ENCODE data around the gene PRKAG1.

The PRKAG1 gene

GRCh38 chr12:49014547-49014946 is 4.0 kb downstream of the PRKAG1 start:
- TF ChIP-seq EZH2phosphoT487 (IDR thresholded peaks at IDR 0.05; ENCODE audit: low read length): no peak
- TF ChIP-seq CTCF (IDR thresholded peaks at IDR 0.05; ENCODE audit: low read length): no peak
- TF ChIP-seq EZH2 (optimal IDR thresholded peaks at IDR 0.05; ENCODE audit: low read depth, low read length): no peak
- Histone ChIP-seq H3K27ac (ENCODE audit: low read length) (no peak overlapping the region), H4K20me1 (ENCODE audit: insufficient read depth, low read length) (no peaks in the 10 kb centered on the region), H3K4me2 (ENCODE audit: low read depth, low read length) (no peak overlapping the region), H3K4me3 (ENCODE audit: low read length) (no peak overlapping the region), H3K9ac (ENCODE audit: low read length) (no peak overlapping the region), H3K27me3 (replicated peaks; ENCODE audit: insufficient read depth, low read length) (no peaks in the 10 kb centered on the region), H2AFZ (ENCODE audit: low read length) (no peak overlapping the region), H3F3A (ENCODE audit: insufficient read depth, low read length) (peaks cover 14% of the 10 kb centered on the region; the same call in 1 of the 2 replicates), H3K4me1 (ENCODE audit: low read length) (0 out of 2 replicates have a peak, but pooled peaks cover 2% of the 10 kb centered on the region), H3K9me3 (replicated peaks; ENCODE audit: insufficient read depth, low read length) (no peaks in the 10 kb centered on the region), H3K9me2 (replicated peaks; ENCODE audit: insufficient read depth, low read length) (no peaks in the 10 kb centered on the region), H3K36me3 (replicated peaks; ENCODE audit: insufficient read depth, low read length) (0 out of 2 replicates have a peak, but pooled peaks cover 5% of the 10 kb centered on the region), H3K79me2 (ENCODE audit: low read length) (peaks cover 34% of the 10 kb centered on the region)
- DNase-seq: no peak

GRCh38 chr12:49013428-49013827 is 5.1 kb downstream of the PRKAG1 start:
- Histone ChIP-seq H2AFZ (ENCODE audit: low read length) (no peak overlapping the region), H3K79me2 (ENCODE audit: low read length) (peaks cover 34% of the 10 kb centered on the region), H3F3A (ENCODE audit: insufficient read depth, low read length) (peaks cover 12% of the 10 kb centered on the region; the same call in 1 of the 2 replicates), H3K36me3 (replicated peaks; ENCODE audit: insufficient read depth, low read length) (0 out of 2 replicates have a peak, but pooled peaks cover 5% of the 10 kb centered on the region), H3K4me1 (ENCODE audit: low read length) (no peaks in the 10 kb centered on the region), H3K9ac (ENCODE audit: low read length) (no peak overlapping the region), H4K20me1 (ENCODE audit: insufficient read depth, low read length) (no peaks in the 10 kb centered on the region), H3K9me2 (replicated peaks; ENCODE audit: insufficient read depth, low read length) (no peaks in the 10 kb centered on the region), H3K4me2 (ENCODE audit: low read depth, low read length) (no peak overlapping the region), H3K9me3 (replicated peaks; ENCODE audit: insufficient read depth, low read length) (no peaks in the 10 kb centered on the region), H3K4me3 (ENCODE audit: low read length) (no peak overlapping the region), H3K27me3 (replicated peaks; ENCODE audit: insufficient read depth, low read length) (no peaks in the 10 kb centered on the region), H3K27ac (ENCODE audit: low read length) (no peak overlapping the region)
- no peak for DNase-seq
- TF ChIP-seq EZH2 (optimal IDR thresholded peaks at IDR 0.05; ENCODE audit: low read depth, low read length): no peak
- TF ChIP-seq CTCF (IDR thresholded peaks at IDR 0.05; ENCODE audit: low read length): no peak
- TF ChIP-seq EZH2phosphoT487 (IDR thresholded peaks at IDR 0.05; ENCODE audit: low read length): no peak

GRCh38 chr12:49012739-49013138 is 5.8 kb downstream of the PRKAG1 start:
- Histone ChIP-seq H3K36me3 (replicated peaks; ENCODE audit: insufficient read depth, low read length) (0 out of 2 replicates have a peak, but pooled peaks cover 5% of the 10 kb centered on the region), H3K4me2 (ENCODE audit: low read depth, low read length) (no peak overlapping the region), H3K9me2 (replicated peaks; ENCODE audit: insufficient read depth, low read length) (no peaks in the 10 kb centered on the region), H3K27ac (ENCODE audit: low read length) (no peak overlapping the region), H3K79me2 (ENCODE audit: low read length) (peaks cover 31% of the 10 kb centered on the region), H3F3A (ENCODE audit: insufficient read depth, low read length) (peaks cover 5% of the 10 kb centered on the region; the same call in 1 of the 2 replicates), H3K4me3 (ENCODE audit: low read length) (no peak overlapping the region), H3K4me1 (ENCODE audit: low read length) (no peaks in the 10 kb centered on the region), H3K27me3 (replicated peaks; ENCODE audit: insufficient read depth, low read length) (no peaks in the 10 kb centered on the region), H3K9ac (ENCODE audit: low read length) (no peak overlapping the region), H2AFZ (ENCODE audit: low read length) (no peak overlapping the region), H4K20me1 (ENCODE audit: insufficient read depth, low read length) (no peaks in the 10 kb centered on the region), H3K9me3 (replicated peaks; ENCODE audit: insufficient read depth, low read length) (no peaks in the 10 kb centered on the region)
- TF ChIP-seq EZH2phosphoT487 (IDR thresholded peaks at IDR 0.05; ENCODE audit: low read length): no peak
- no peak for TF ChIP-seq EZH2 (optimal IDR thresholded peaks at IDR 0.05; ENCODE audit: low read depth, low read length)
- no peak for TF ChIP-seq CTCF (IDR thresholded peaks at IDR 0.05; ENCODE audit: low read length)
- no peak for DNase-seq
